GM23338 (cell line): ENCODE measurements around the gene FBXO28. TPM values are rescaled to one million over a fixed set of nuclear protein-coding genes. Genes with fewer than 3 reads are reported as not detected.

Experiments used
- ATAC-seq: fragments of 200-7000 bp; cut with Tn5 transposase; 3 replicates; pipeline ENCODE4 v1.9.1; 2020
- DNase-seq: peaks from one replicate; pipeline ENCODE4 v3.0.0-alpha.2; 2015; ENCODE audit warnings: low spot score
- H2AFZ ChIP-seq: fragments of 200-600 bp; sonication (generic); 2 replicates; pipeline ENCODE4 v1.8.0; 2016; ENCODE audit warnings: antibody characterized with exemption, mild to moderate bottlenecking, moderate library complexity
- H3F3A ChIP-seq: fragments of 200-600 bp; sonication (generic); replicated peaks from 2 replicates; pipeline ENCODE4 v1.8.0; 2017; ENCODE audit warnings: antibody characterized with exemption, mixed run types, low read depth
- H3K27ac ChIP-seq: fragments of 200-600 bp; sonication (generic); 2 replicates; pipeline ENCODE4 v1.6.1; 2016; ENCODE audit warnings: low read depth
- H3K27me3 ChIP-seq: fragments of 200-600 bp; sonication (generic); 2 replicates; pipeline ENCODE4 v1.8.0; 2016; ENCODE audit warnings: mild to moderate bottlenecking, mixed run types, moderate library complexity; ENCODE audit not compliant: insufficient read depth
- H3K36me3 ChIP-seq: fragments of 200-600 bp; sonication (generic); 2 replicates; pipeline ENCODE4 v1.8.0; 2016; ENCODE audit warnings: mild to moderate bottlenecking; ENCODE audit not compliant: insufficient read depth
- H3K4me1 ChIP-seq: fragments of 200-600 bp; sonication (generic); 2 replicates; pipeline ENCODE4 v1.8.0; 2016; ENCODE audit warnings: mild to moderate bottlenecking, moderate library complexity; ENCODE audit not compliant: insufficient read depth
- H3K4me2 ChIP-seq: fragments of 200-600 bp; sonication (generic); 2 replicates; pipeline ENCODE4 v1.7.1; 2017; ENCODE audit warnings: mixed run types
- H3K4me3 ChIP-seq: fragments of 200-600 bp; sonication (generic); 2 replicates; pipeline ENCODE4 v1.6.1; 2016; ENCODE audit warnings: mixed run types
- H3K79me2 ChIP-seq: fragments of 200-600 bp; sonication (generic); replicated peaks from 2 replicates; pipeline ENCODE4 v1.8.0; 2017; ENCODE audit warnings: mild to moderate bottlenecking; ENCODE audit not compliant: insufficient read depth
- H3K9me2 ChIP-seq: fragments of 200-600 bp; sonication (generic); 2 replicates; pipeline ENCODE4 v1.8.0; 2017; ENCODE audit not compliant: insufficient read depth
- H4K20me1 ChIP-seq: fragments of 200-600 bp; sonication (generic); replicated peaks from 2 replicates; pipeline ENCODE4 v1.8.0; 2017; ENCODE audit warnings: mild to moderate bottlenecking; ENCODE audit not compliant: insufficient read depth
- H3K27ac Mint-ChIP-seq: 2 replicates; pipeline ENCODE4 v1.8.0; 2020; ENCODE audit warnings: inconsistent platforms, mild to moderate bottlenecking, moderate library complexity, mixed read lengths
- H3K27me3 Mint-ChIP-seq: 3 replicates; pipeline ENCODE4 v1.8.0; 2022; ENCODE audit warnings: low read depth, mild to moderate bottlenecking, moderate library complexity, mixed read lengths, inconsistent platforms; ENCODE audit not compliant: insufficient read depth, poor library complexity
- H3K36me3 Mint-ChIP-seq: 3 replicates; pipeline ENCODE4 v1.8.0; 2021; ENCODE audit warnings: low read depth, mild to moderate bottlenecking, inconsistent platforms, moderate library complexity, mixed read lengths
- H3K4me1 Mint-ChIP-seq: 3 replicates; pipeline ENCODE4 v1.8.0; 2020; ENCODE audit warnings: mild to moderate bottlenecking, inconsistent platforms, mixed read lengths
- H3K4me3 Mint-ChIP-seq: 3 replicates; pipeline ENCODE4 v1.8.0; 2021; ENCODE audit warnings: moderate library complexity, mild to moderate bottlenecking, inconsistent platforms, mixed read lengths
- H3K9me3 Mint-ChIP-seq: 3 replicates; pipeline ENCODE4 v1.8.0; 2020; ENCODE audit warnings: moderate library complexity, mild to moderate bottlenecking, inconsistent platforms, mixed read lengths
- CTCF ChIP-seq, 2 experiments: fragments of 200-600 bp in 1 of 2; sonication (generic) in 1 of 2; conservative IDR thresholded peaks; 2 replicates each; pipeline versions ENCODE4 v1.5.1 to v1.6.1; 2016 to 2017; ENCODE audit warnings: antibody characterized with exemption in 2 of 2, low read depth in 2 of 2, mild to moderate bottlenecking in 2 of 2, moderate library complexity in 1 of 2
- ETS1 ChIP-seq: IDR thresholded peaks from 2 replicates; pipeline ENCODE4 v1.6.1; 2016; ENCODE audit warnings: antibody characterized with exemption
- EZH2 ChIP-seq: fragments of 200-600 bp; sonication (generic); IDR thresholded peaks from one replicate; pipeline ENCODE4 v1.8.0; 2017; ENCODE audit warnings: antibody characterized with exemption, mild to moderate bottlenecking, low read depth; ENCODE audit not compliant: unreplicated experiment
- EZH2phosphoT487 ChIP-seq: fragments of 200-600 bp; sonication (generic); IDR thresholded peaks from one replicate; pipeline ENCODE4 v1.8.1; 2018; ENCODE audit warnings: antibody characterized with exemption; ENCODE audit not compliant: unreplicated experiment
- NANOG ChIP-seq: IDR thresholded peaks from 2 replicates; pipeline ENCODE4 v1.6.1; 2016; ENCODE audit warnings: antibody characterized with exemption, borderline replicate concordance
- POLR2AphosphoS5 ChIP-seq: IDR thresholded peaks from 2 replicates; pipeline ENCODE4 v1.6.1; 2016; ENCODE audit warnings: antibody characterized with exemption, low read depth
- STAT1 ChIP-seq: IDR thresholded peaks from one replicate; pipeline ENCODE4 v1.6.1; 2016; ENCODE audit warnings: antibody characterized with exemption; ENCODE audit not compliant: unreplicated experiment
- ZNF114 ChIP-seq: fragments of 250-450 bp; sonication (Bioruptor Pico); IDR thresholded peaks from 2 replicates; pipeline ENCODE4 v1.5.0; 2020; ENCODE audit warnings: mild to moderate bottlenecking, moderate library complexity
- ZNF331 ChIP-seq: fragments of 250-450 bp; sonication (Bioruptor Pico); IDR thresholded peaks from 2 replicates; pipeline ENCODE4 v1.5.0; 2020; ENCODE audit warnings: low read depth, mild to moderate bottlenecking, moderate library complexity
- ZNF462 ChIP-seq: fragments of 250-450 bp; sonication (Bioruptor Pico); IDR thresholded peaks from 2 replicates; pipeline ENCODE4 v1.5.0; 2020; ENCODE audit warnings: mild to moderate bottlenecking, moderate library complexity
- polyA plus RNA-seq: library from polyadenylated mRNA; unstranded; fragments of >200 nt; fragmentation: Nextera tagmentation; extraction: Ambion mirVana; gene quantifications from 2 replicates; pipeline ENCODE4 v1.2.1, GENCODE V29; 2016
- total RNA-seq: library from RNA; depleted of rRNA; stranded (reverse); fragments of >200 nt; shearing (Covaris generic); gene quantifications from 2 replicates; pipeline ENCODE4 v1.2.3, GENCODE V29; 2014

FBXO28 gene
- total and polyA plus RNA-seq, 2 experiments from 2014 or later, result 16.9 to 45.2 TPM

- no peaks in the 10 kb centered on the region for H3K9me2 ChIP-seq
- H3K9me3 Mint-ChIP-seq, result no peaks in the 10 kb centered on the region
These were observed 23.6 kb downstream of the FBXO28 start for GRCh38 chr1:224137518-224137917.

More at GRCh38 chr1:224137518-224137917, 23.6 kb downstream of the FBXO28 start:
- Mint-ChIP-seq H3K27ac (no peak overlapping the region), H3K27me3 (peaks cover 2% of the 10 kb centered on the region), H3K4me1 (no peaks in the 10 kb centered on the region), H3K4me3 (no peak overlapping the region), H3K36me3 (peaks cover 59% of the 10 kb centered on the region; the same call in 2 of the 3 replicates)
- Histone ChIP-seq H3F3A (0 out of 2 replicates have a peak, but pooled peaks cover 4% of the 10 kb centered on the region), H3K79me2 (peaks cover 15% of the 10 kb centered on the region), H3K4me2 (no peak overlapping the region), H2AFZ (no peak overlapping the region), H3K4me3 (no peak overlapping the region), H3K27ac (no peak overlapping the region), H3K27me3 (no peaks in the 10 kb centered on the region), H3K36me3 (peaks cover 31% of the 10 kb centered on the region), H4K20me1 (peaks cover 21% of the 10 kb centered on the region), H3K4me1 (no peaks in the 10 kb centered on the region)
- ATAC-seq, result no peak
- no peak for DNase-seq
- TF ChIP-seq EZH2phosphoT487 (no peak), ZNF462 (CRISPR knock-in tag) (no peak), POLR2AphosphoS5 (no peak), STAT1 (no peak), ZNF114 (CRISPR knock-in tag) (no peak), EZH2 (no peak), NANOG (no peak), CTCF (conservative IDR thresholded peaks at IDR 0.05; ENCODE audit: low read depth in 2 of 2) (no peak), ETS1 (no peak), ZNF331 (CRISPR knock-in tag) (no peak)
